HG03039 (cell line): ENCODE data around the gene ADAM10.

Experiments used
- ATAC-seq: cut with Tn5 transposase; IDR thresholded peaks from one replicate; pipeline ENCODE4 v1.9.1; 2021; ENCODE audit warnings: mild to moderate bottlenecking, moderate library complexity; ENCODE audit not compliant: unreplicated experiment

ADAM10 gene

GRCh38 chr15:58556028-58556361 lies 193.5 kb downstream of the ADAM10 start:
- ATAC-seq = no peak

GRCh38 chr15:58555162-58556027 lies 194.1 kb downstream of the ADAM10 start:
- no peak for ATAC-seq

- ATAC-seq = no peak
These were observed 194.7 kb downstream of the ADAM10 start for GRCh38 chr15:58554758-58555157.

GRCh38 chr15:58553365-58553918 lies 196.1 kb downstream of the ADAM10 start:
- no peak for ATAC-seq

- no peak for ATAC-seq
These were observed 196.8 kb downstream of the ADAM10 start for GRCh38 chr15:58552505-58553364.

GRCh38 chr15:58551764-58552504 lies 197.6 kb downstream of the ADAM10 start:
- ATAC-seq = no peak

- ATAC-seq = no peak
These were observed 198.3 kb downstream of the ADAM10 start for GRCh38 chr15:58551084-58551763.

- no peak for ATAC-seq
These were observed 199.8 kb downstream of the ADAM10 start for GRCh38 chr15:58549785-58550074.

- no peak for ATAC-seq
These were observed 200.3 kb downstream of the ADAM10 start for GRCh38 chr15:58549013-58549784.

- ATAC-seq = no peak
These were observed 201.0 kb downstream of the ADAM10 start for GRCh38 chr15:58548308-58549012.

GRCh38 chr15:58547628-58548307 lies 201.7 kb downstream of the ADAM10 start:
- ATAC-seq = no peak

- no peak for ATAC-seq
These were observed 202.6 kb downstream of the ADAM10 start for GRCh38 chr15:58546635-58547627.

- ATAC-seq = no peak
These were observed 203.4 kb downstream of the ADAM10 start for GRCh38 chr15:58546066-58546591.

- ATAC-seq = no peak
These were observed 204.0 kb downstream of the ADAM10 start for GRCh38 chr15:58545307-58546065.

GRCh38 chr15:58544756-58545155 lies 204.8 kb downstream of the ADAM10 start:
- no peak for ATAC-seq

- no peak for ATAC-seq
These were observed 205.7 kb downstream of the ADAM10 start for GRCh38 chr15:58543664-58544335.
